Activated naive CD8-positive, alpha-beta T cell treated with anti-CD3 and anti-CD28 coated beads, Interleukin-2, amount 50 U/mL, for 16 hours (primary cell): ENCODE measurements around the gene ZNF772.

ENCODE experiments used
- DNase-seq: peaks from one replicate; pipeline ENCODE4 v3.0.0-alpha.2; 2020; ENCODE audit warnings: low read depth, low spot score

ZNF772 gene

GRCh38 chr19:57435062-57435978 lies 42.0 kb downstream of the ZNF772 start, which contains the start of gene ZNF749:
ZNF749 (plus strand) TSS chr19:57435325; CDS start chr19:57435579, 254 bp downstream.
- peak; percentile 94 for DNase-seq

DNA sequence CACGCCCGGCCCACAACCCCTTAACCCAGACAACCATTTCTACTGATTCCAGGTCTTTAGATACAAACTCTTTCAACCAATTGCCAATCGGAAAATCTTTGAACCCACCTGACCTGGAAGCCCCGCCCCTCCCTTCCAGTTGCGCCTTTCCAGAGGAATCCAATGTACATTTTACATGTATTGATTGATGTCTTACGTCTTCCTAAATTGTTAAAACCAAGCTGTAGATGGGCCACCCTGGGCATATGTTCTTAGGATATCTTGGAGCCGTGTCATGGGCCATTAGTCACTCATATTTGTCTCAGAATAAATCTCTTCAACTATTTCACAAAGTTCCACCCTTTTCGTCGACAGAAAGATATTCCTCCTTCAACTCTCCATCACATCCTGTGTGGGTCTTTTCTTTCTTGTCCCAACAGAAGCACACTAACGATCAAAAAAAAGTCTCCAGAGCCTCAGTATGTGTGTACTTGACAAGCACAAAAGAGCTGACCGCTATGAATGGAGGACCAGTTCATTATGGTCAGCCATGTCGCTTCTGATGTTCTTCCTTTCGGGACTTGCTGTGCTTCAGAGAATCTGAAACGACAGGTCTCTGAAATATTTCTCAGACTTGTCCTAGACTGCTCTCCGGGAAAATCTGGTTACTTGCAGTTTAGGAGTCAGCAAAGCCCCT lies 42.8 kb downstream of the ZNF772 start:
- no peak for DNase-seq

DNA sequence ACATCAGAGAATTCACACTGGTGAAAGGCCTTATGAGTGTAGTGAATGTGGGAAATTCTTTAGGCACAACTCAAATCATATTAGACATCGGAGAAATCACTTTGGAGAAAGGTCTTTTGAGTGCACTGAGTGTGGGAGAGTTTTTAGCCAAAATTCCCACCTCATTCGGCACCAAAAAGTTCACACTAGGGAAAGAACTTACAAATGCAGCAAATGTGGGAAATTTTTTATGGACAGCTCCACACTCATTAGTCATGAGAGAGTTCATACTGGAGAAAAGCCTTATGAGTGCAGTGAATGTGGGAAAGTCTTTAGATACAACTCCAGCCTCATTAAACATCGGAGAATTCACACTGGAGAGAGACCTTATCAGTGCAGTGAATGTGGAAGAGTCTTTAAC lies 56.3 kb downstream of the ZNF772 start:
- no peak for DNase-seq

- DNase-seq: no peak
Observed at GRCh38 chr19:57419439-57419838, 57.9 kb downstream of the ZNF772 start.
